PFSK-1 (cell line): ENCODE data around the gene CPSF3.

ENCODE experiments used
- POLR2AphosphoS5 ChIP-seq: IDR thresholded peaks from 2 replicates; pipeline ENCODE4 v1.6.1; 2012; ENCODE audit warnings: low read depth, mild to moderate bottlenecking, control low read depth, low read length, moderate library complexity
- SIN3A ChIP-seq: IDR thresholded peaks from 2 replicates; pipeline ENCODE4 v1.6.1; 2012; ENCODE audit warnings: mild to moderate bottlenecking, low read length, moderate library complexity, borderline replicate concordance; ENCODE audit not compliant: insufficient read depth
- TAF1 ChIP-seq: IDR thresholded peaks from 2 replicates; pipeline ENCODE4 v1.6.1; 2012; ENCODE audit warnings: low read length, control low read depth, borderline replicate concordance; ENCODE audit not compliant: insufficient read depth

- no peak for TF ChIP-seq SIN3A
- no peak for TF ChIP-seq POLR2AphosphoS5
- no peak for TF ChIP-seq TAF1
These were observed 93.8 kb downstream of the CPSF3 start for GRCh38 chr2:9517118-9517782.
